ENCODE results near the gene RIMS3.

Gene RIMS3

GRCh38 chr1:40661678-40662077 lies 3.8 kb downstream of the RIMS3 start:
- TF ChIP-seq EZH2 (optimal IDR thresholded peaks at IDR 0.05; ENCODE audit: low read depth, low read length) (no peak), EZH2phosphoT487 (IDR thresholded peaks at IDR 0.05; ENCODE audit: low read length) (no peak), CTCF (IDR thresholded peaks at IDR 0.05; ENCODE audit: low read length) (no peak)
- Histone ChIP-seq H3K9me3 (replicated peaks; ENCODE audit: insufficient read depth, low read length) (no peaks in the 10 kb centered on the region), H2AFZ (ENCODE audit: low read length) (no peak overlapping the region), H4K20me1 (ENCODE audit: insufficient read depth, low read length) (no peaks in the 10 kb centered on the region), H3K4me3 (ENCODE audit: low read length) (no peak overlapping the region), H3K27ac (ENCODE audit: low read length) (no peak overlapping the region), H3K79me2 (ENCODE audit: low read length) (no peaks in the 10 kb centered on the region), H3K9ac (ENCODE audit: low read length) (no peak overlapping the region), H3K9me2 (replicated peaks; ENCODE audit: insufficient read depth, low read length) (no peaks in the 10 kb centered on the region), H3K4me1 (ENCODE audit: low read length) (peaks cover 5% of the 10 kb centered on the region; the same call in 1 of the 2 replicates), H3K4me2 (ENCODE audit: low read depth, low read length) (no peak overlapping the region), H3K36me3 (replicated peaks; ENCODE audit: insufficient read depth, low read length) (no peaks in the 10 kb centered on the region), H3K27me3 (replicated peaks; ENCODE audit: insufficient read depth, low read length) (no peaks in the 10 kb centered on the region), H3F3A (ENCODE audit: insufficient read depth, low read length) (no peaks in the 10 kb centered on the region)
- DNase-seq = no peak

GRCh38 chr1:40659649-40659947 lies 5.9 kb downstream of the RIMS3 start:
- Histone ChIP-seq H3K36me3 (replicated peaks; ENCODE audit: insufficient read depth, low read length) (no peaks in the 10 kb centered on the region), H3F3A (ENCODE audit: insufficient read depth, low read length) (no peaks in the 10 kb centered on the region), H3K9me2 (replicated peaks; ENCODE audit: insufficient read depth, low read length) (no peaks in the 10 kb centered on the region), H3K9me3 (replicated peaks; ENCODE audit: insufficient read depth, low read length) (no peaks in the 10 kb centered on the region), H3K79me2 (ENCODE audit: low read length) (no peaks in the 10 kb centered on the region), H2AFZ (ENCODE audit: low read length) (no peak overlapping the region), H3K27ac (ENCODE audit: low read length) (no peak overlapping the region), H3K4me3 (ENCODE audit: low read length) (no peak overlapping the region), H3K4me1 (ENCODE audit: low read length) (no peaks in the 10 kb centered on the region), H3K4me2 (ENCODE audit: low read depth, low read length) (no peak overlapping the region), H4K20me1 (ENCODE audit: insufficient read depth, low read length) (no peaks in the 10 kb centered on the region), H3K9ac (ENCODE audit: low read length) (no peak overlapping the region), H3K27me3 (replicated peaks; ENCODE audit: insufficient read depth, low read length) (no peaks in the 10 kb centered on the region)
- TF ChIP-seq EZH2phosphoT487 (IDR thresholded peaks at IDR 0.05; ENCODE audit: low read length) = no peak
- TF ChIP-seq CTCF (IDR thresholded peaks at IDR 0.05; ENCODE audit: low read length) = no peak
- no peak for TF ChIP-seq EZH2 (optimal IDR thresholded peaks at IDR 0.05; ENCODE audit: low read depth, low read length)
- DNase-seq = no peak

- TF ChIP-seq EZH2phosphoT487 (IDR thresholded peaks at IDR 0.05; ENCODE audit: low read length) (no peak), EZH2 (optimal IDR thresholded peaks at IDR 0.05; ENCODE audit: low read depth, low read length) (no peak), CTCF (IDR thresholded peaks at IDR 0.05; ENCODE audit: low read length) (no peak)
Measured at GRCh38 chr1:40658751-40659648, 6.5 kb downstream of the RIMS3 start.

More at GRCh38 chr1:40658751-40659648, 6.5 kb downstream of the RIMS3 start:
- Histone ChIP-seq H3K27ac (ENCODE audit: low read length) (no peak overlapping the region), H3K36me3 (replicated peaks; ENCODE audit: insufficient read depth, low read length) (no peaks in the 10 kb centered on the region), H3F3A (ENCODE audit: insufficient read depth, low read length) (no peaks in the 10 kb centered on the region), H3K27me3 (replicated peaks; ENCODE audit: insufficient read depth, low read length) (no peaks in the 10 kb centered on the region), H3K4me1 (ENCODE audit: low read length) (no peaks in the 10 kb centered on the region), H3K4me2 (ENCODE audit: low read depth, low read length) (no peak overlapping the region), H3K9me3 (replicated peaks; ENCODE audit: insufficient read depth, low read length) (no peaks in the 10 kb centered on the region), H3K9ac (ENCODE audit: low read length) (no peak overlapping the region), H3K9me2 (replicated peaks; ENCODE audit: insufficient read depth, low read length) (no peaks in the 10 kb centered on the region), H3K79me2 (ENCODE audit: low read length) (no peaks in the 10 kb centered on the region), H4K20me1 (ENCODE audit: insufficient read depth, low read length) (no peaks in the 10 kb centered on the region), H3K4me3 (ENCODE audit: low read length) (no peak overlapping the region), H2AFZ (ENCODE audit: low read length) (no peak overlapping the region)
- no peak for DNase-seq
